HG02973 (cell line): ENCODE results near the gene PPP1R3C.

Source experiments
- ATAC-seq: cut with Tn5 transposase; IDR thresholded peaks from one replicate; pipeline ENCODE4 v1.9.1; 2021; ENCODE audit warnings: moderate library complexity; ENCODE audit not compliant: unreplicated experiment

The PPP1R3C gene

DNA sequence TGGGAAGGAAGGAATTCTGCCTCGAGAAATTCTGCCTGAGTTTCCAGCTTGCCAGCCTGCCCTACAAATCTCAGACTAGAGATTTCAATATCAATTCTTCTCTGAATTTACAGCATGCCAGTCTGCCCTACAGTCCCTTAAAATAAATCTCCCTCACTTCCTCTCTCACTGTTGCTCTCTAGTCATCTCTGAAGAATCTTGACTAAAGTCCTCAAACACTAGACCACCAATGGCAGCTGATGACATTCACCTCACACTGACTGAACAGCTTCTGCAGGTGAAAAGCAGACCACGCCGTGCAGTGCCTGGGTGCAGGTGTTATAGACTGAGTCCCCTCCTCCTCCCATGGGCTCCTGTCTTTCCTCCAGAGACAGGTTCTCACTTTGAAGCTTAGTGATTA, 30.4 kb downstream of the PPP1R3C start:
- no peak for ATAC-seq

DNA sequence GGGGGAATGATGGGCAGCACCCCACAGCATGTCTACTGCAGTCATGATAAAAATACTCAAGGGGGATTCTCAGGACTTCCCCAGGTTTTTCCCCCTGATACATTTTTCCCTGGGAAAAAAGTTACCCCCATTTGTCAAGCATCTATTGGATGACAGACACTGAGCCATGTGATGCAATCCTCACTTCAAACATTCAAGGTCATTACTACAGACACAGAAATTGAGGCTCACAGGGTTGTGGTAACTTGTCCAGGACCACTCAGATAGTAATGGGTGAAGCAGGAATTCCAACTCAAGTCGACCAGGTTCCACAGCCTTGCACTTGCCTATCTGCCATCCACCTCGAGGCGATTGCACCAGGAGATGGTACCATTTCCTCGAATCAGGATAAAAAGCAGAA, 31.7 kb downstream of the PPP1R3C start:
- no peak for ATAC-seq

DNA sequence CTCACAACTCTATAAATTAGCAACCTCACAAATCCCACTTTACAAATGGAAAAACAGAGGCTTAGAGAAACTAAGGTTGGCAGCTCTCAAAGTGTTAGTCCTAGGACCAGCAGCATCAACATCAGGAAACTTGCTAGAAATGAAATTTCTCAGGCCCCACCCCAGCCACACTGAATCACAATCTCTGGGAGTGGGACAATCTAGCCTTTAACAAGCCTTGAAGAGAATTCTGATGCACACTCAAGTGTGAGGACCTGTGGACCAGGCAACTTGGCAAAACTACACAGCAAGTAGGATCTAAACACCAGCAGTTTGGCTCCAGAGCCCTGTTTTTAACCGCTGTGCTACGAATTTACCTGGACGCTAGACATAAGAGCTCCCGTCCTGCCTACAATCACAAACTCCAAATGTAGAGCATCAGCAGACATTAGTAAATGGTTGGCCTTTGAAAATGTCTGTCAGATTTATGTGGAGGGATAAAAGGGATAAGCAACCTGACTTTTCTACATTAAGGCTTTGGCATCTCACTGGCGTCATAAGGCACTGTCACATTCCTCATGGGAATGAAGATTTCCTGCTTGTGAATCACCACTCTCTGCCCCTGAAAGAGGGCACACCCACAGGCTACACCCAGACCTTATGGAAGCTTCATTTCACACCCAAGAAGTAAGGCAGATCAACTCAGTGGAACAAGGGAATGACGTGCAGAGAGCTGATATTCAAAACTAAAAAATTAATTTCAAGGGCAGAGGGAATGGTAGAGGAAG, 34.5 kb downstream of the PPP1R3C start:
- ATAC-seq, result no peak

DNA sequence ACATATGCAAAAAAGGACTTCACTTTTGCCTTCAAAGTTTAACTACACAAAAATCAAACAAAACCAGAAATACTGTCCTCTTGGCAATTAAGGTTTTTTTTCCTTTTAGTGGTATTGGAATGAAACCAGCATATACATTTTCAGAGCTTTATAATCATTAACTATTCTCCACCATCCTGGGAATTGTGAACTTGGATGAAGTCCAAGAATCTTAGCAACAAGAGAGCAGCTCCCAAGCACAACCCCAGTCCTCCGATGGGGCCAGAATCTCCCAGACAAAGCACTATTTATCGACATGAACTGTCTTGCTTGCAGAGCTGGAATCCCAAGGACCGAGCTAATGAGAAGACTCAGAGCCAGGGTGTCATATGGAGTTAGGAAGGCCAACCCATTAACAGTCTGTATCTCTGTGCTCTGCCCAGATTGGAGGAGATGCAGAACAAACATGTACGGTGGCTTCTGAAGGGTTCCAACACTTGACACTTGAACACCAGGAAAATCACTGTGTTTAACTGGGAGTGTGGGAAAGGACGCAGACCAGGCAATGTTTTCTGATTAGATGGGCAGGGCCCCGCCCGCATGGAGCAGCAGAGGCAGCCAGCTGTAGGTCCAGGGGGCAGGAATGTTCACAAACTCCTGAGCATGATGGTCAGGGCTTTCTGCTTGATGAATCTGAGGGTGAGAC, 35.5 kb downstream of the PPP1R3C start:
- no peak for ATAC-seq

DNA sequence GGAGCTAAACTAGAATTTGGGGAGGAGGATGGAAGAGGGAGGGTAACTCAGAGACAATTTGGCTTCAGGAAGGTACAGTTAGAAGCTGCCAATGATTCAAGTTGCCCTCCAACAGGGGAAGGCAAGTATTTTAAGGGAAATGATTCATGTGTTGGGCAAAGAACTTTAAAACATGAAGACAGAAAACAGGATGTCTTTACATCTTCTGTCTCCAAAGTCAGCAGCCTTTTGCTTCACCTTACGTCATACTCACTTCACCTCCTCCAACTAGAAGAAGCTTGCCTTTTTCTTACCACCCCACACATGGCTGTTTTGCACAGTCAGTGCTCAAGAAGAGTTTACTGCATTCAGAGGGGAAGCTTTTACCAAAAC, 36.1 kb downstream of the PPP1R3C start:
- no peak for ATAC-seq

DNA sequence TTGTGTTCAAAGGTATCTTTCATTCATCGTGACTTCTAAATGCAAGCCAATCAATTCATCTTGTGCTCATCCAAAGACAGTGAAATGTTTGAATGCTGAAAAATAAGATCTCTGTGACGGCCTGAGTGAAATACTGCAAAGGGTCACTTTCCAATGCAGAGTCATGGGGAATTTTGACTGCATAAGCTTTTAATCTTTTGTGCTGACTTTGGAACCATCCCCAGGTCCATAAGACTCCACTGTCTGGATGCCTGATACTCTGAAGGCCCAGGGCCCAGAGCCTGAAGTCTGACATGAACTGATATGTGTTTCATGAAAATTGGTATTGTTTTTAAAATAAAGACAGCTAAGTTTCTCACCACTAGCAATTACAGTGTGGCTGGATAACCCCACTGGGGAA, 39.0 kb downstream of the PPP1R3C start:
- no peak for ATAC-seq

DNA sequence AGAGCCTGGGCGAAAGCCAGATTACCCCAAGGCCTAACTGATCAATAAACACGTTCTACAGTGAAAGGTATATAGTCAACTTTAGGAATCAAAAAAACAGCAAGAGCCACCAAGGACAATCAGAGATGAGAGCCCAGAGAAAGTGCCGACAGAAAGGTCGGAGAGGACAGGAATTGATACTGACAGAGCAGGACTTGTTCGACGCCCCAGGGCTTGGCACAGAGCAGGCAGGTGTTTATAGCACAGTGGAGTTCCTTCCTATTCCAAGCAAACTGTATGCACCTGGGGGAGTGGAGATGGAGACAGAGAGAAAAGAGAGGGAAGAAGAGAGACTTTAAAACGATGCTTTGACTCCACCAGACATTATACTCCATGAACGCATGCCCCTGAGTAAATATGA, 39.5 kb downstream of the PPP1R3C start:
- ATAC-seq, result no peak

DNA sequence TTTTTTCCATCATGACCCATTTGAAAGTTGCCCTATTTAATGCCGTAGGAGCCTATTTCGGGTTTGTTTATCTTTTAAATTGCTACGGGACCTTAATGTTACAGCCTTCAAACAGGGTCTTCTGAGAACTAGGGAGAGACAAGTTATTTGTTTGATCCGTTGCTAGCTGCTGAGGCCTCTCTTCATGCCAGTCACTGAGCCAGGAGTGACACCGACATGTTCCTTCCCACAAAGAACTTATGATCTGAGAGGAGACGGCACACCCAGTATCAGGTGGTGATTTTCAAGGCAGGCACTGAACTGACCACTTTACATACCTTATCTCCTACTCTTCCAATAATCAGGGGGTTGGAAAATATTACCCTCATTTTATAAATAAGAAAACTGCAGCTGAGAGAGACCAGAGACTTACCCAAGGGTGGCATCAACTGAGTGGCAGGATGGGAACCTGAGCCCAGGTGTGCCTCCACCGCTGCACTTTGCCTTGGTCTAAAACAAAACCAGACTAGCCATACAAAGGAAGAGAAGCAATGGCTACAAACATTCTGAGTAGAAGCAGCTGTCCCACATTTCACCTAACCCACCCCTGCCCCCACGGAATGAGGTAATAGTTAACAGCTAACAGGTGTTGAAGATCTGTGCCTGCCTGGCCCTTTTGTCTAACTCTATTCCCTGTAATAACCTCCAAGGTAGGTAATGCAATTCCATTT, 40.5 kb downstream of the PPP1R3C start:
- no peak for ATAC-seq

DNA sequence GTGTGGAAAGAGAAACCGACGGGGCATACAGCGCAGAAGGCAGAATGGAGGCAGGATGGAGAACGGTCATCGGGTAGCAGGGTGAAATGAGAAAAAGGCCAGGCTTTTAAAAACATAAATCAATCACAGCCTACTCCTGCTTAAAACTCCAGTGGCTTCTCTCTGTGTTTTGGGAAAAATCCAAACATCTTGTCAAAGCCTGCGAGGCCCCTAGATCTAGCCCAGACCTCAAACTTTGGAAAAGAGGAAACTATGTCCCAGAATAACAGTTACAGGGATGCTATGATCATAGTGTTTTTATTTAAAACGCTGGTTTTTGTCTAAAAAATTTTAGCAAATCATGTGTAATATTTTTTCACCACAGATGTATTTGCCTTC, 41.1 kb downstream of the PPP1R3C start:
- no peak for ATAC-seq

DNA sequence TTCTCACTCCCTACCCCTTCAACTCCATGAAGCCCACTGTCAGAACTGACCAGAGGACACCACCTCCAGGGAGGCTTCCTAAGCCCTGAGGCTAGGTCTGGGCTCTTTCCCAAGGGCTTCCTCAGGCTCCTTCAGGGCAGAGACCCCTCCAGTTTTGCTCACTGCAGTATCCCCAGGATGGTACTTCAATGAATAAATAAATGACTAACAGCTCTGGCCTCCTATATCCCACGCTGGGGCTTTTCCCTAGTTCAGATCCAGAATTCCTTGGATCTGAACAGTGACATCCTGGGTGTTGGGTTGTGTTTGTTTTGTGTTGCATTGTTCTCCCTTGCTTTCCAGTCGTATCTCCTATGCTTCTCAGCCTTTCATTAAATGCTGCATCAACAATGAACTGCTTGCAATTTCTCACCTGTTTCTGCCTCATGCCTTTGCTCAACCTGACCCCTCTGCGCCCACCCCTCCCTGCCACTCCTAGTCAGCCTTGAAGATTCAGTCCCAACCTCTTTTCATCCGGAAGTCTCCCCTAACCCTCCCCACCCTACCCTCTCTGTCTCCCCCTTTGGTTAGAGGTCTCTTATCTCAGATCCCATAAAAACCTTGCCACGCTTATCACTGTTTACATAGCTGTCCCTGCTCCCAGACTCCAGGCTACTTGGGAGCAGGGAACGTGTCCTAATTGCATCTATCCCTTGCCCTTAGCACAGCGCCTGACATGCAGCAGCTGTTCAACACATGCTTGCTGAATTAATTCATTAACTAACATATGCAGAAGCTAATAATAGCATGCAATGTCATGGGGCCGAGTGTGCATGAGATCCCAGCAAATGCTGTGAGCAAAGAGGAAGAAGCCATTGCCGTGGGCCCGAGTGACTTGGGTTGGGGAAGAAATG, 41.7 kb downstream of the PPP1R3C start:
- no peak for ATAC-seq

DNA sequence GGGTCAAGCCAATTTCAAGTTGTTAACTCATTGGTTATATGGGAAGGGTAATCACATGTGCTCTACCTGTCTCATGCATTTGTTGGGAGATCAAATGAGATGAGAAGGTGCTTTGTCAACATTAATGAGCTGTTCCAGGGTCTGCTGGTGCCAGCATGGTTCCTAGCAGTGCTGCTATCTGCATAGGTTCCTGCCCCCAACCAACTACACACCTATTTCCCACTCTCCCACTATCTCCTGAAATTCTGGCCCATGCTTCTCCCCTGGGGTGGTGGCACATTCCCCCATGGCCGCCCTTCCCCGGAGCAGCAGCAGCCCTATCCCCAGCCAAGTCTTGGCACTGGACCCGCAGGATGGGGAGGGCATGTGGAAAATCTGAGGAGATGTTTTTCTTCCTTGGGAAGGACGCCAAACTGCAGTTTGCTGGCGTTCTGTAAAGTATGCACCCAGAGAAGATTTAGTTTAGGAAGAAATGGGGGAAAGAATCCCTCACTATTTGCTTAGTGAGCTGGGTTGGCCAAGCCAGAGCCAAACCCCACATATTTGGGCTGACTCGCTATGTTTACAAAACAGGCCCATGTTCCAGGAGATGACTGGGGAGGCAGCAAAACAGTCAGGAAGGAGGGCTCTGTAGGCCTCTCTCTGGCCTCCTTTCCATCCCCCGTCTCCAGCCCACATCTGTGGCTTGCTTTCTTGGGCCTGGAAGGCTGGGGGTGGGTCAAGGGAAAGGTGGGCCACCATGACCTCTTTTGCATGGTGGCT, 42.5 kb downstream of the PPP1R3C start:
- ATAC-seq, result no peak

DNA sequence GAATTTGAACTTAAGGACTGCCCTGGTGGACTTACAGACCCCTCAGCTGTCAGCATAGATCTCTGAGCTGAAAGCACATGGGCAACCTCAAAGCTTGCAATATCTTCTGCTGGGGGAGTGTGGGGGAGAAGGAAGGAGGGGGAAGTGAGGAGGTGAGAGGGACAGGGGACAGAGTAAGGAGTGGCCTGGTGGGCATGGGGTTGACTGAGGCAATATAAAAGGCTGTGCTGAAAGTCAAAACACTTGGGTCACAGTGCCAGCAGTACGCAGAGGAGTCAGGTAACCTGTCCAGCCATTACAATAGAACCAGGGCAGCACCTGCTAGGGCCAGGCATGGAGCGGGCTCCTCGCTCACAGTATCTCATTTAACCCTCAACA, 43.2 kb downstream of the PPP1R3C start:
- ATAC-seq, result no peak

DNA sequence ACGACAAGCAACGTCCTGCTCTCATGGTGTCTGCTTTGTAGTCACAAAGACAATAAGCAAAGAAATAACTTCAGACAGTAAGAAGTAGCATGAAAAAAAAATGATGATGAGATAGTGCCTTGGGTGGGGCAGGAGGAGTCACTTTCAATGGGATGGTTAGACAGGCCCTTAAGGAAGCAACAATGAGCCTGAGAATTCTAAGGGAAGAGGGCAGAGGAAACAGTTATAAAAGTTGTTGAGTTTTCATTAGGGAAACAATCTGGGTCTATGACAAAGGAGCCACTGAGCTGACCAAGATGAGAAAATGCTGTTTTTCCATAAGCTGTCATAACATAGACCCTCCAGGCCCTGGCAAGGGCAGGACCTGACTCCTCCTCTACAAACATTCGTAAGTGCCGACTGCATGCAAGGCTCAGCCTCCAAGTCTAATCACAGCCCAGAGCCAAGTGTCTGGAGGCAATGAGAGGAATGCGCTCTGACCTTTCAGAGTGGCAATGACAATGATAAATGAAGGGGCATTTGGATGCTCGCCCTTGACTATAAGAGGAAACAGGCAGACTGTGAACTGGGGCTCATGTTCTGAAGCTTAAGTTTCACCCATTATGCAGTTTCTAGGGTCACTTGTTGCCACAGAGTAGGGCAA, 43.7 kb downstream of the PPP1R3C start:
- ATAC-seq, result no peak

DNA sequence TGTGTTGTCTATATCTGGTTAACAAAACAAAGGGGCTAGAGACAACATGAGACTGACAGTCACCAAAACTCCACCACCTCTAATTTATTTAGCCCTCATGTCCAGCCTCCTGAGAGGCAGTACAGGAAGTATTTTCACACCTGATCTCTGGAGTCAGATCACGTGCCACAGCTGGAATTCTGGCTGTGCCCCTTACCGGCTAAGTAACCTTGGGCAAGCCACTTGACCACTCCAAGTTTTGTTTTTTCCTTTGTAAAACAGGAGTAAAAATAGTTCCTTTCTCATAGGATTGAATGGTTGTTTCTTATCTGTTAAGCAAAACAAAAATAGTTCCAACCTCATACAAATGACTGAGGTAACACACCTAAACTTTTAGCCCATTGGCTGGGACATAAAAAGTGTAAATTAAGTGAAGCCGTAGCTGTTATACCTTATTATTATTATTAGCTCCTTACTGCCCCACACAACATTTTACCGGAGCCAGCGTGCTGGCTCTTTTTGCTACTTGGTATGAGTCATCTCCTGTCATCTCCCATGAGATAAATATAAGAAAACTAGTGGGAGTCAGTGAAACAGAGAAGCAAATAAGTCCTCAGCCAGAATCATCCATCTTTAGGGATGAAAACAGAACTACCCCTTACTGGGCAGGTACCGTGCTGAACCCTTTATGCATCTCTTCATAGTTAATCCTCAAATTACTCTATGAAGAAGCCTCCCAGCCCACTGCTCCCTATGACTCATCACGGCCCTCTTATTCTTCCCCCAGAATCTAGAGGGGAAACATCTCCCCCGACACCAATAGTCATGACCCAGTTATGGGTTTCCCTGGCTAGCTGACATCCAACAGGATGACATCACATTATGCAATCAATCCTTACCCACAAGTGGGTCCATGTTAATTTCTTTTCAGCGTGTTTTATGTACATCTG, 44.9 kb downstream of the PPP1R3C start:
- ATAC-seq, result no peak

DNA sequence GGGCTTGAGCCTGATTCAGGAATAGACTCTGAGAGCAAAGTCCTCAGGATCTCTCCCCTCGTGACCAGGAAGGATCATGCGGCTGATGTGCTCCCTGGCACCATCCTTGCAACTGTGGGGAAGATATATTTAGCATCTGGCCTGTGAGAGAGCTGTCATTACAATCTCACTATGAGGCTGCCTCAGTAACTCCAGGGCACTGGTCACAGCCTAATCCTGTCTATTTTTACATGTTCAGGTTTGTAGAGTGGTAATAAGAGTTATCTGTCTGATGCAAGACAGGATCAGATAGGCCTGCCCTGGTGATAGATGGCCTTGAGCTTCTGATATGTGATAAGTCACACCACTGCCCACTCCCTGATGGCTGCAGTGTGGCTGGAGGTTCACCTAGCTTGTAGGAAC, 50.7 kb downstream of the PPP1R3C start:
- no peak for ATAC-seq

DNA sequence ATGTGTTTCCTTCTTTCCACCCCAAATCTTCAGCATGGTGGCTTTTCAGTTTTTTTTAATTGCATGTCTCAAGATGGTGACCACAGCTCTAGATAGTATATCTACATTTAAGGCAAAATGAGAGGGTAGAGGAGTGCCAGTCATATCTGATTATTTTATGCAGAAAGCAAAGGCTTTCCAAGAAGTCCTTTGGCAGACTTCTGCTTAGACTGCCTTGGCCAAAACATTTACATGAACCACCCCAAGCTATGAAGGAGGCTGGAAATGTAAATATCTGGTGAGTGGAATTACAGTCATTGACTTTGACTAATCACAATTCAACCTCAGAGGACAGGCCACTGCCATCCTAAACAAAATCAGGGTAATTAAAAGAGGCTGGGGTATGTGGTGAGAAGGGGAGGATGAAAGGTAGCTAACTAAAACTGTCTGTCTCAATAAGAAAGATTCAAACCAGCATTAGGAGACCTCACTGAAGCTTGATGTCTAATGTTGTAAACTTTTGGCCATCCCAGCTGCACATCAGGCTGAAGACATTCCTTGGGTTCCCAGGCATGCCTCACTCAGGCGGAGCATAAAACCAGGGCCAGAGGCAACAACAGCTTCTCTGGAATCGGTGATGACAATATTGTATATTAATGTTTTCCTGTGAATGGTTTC, 53.4 kb downstream of the PPP1R3C start:
- ATAC-seq, result no peak
